Activated CD4-positive, alpha-beta T cell treated with anti-CD3 and anti-CD28 coated beads, Interleukin-2, amount 10 ng/mL, durations not matched to agents 7 days and 5 days (primary cell): Measurements from ENCODE around the gene TSPAN6. TPM values are rescaled to one million over a fixed set of nuclear protein-coding genes. Genes with fewer than 3 reads are reported as not detected.

Experiments
- CTCF ChIA-PET: fragments of 350-600 bp; sonication (Branson Sonifier 250); formaldehyde crosslinking; loops from one replicate; lab custom pipeline; 2021; ENCODE audit warnings: antibody characterized with exemption; lab: Charles Lee
- POLR2A ChIA-PET: fragments of 350-600 bp; sonication (Branson Sonifier 250); formaldehyde crosslinking; loops from one replicate; lab custom pipeline; 2021; ENCODE audit warnings: antibody characterized with exemption; lab: Charles Lee
- DNase-seq: peaks from one replicate; pipeline ENCODE4 v3.0.0-alpha.2; 2020
- H3K27ac Mint-ChIP-seq: one replicate; pipeline ENCODE4 v1.8.0; 2021; ENCODE audit warnings: mild to moderate bottlenecking, moderate library complexity, mixed read lengths
- H3K27me3 Mint-ChIP-seq: one replicate; pipeline ENCODE4 v1.8.0; 2021; ENCODE audit warnings: mixed read lengths
- H3K36me3 Mint-ChIP-seq: one replicate; pipeline ENCODE4 v1.8.0; 2021; ENCODE audit warnings: low read depth, mixed read lengths
- H3K4me1 Mint-ChIP-seq: one replicate; pipeline ENCODE4 v1.8.0; 2021; ENCODE audit warnings: mixed read lengths
- H3K4me3 Mint-ChIP-seq: one replicate; pipeline ENCODE4 v1.8.0; 2021; ENCODE audit warnings: mild to moderate bottlenecking, moderate library complexity, mixed read lengths
- H3K9me3 Mint-ChIP-seq: one replicate; pipeline ENCODE4 v1.8.0; 2021; ENCODE audit warnings: mixed read lengths
- total RNA-seq, 2 experiments: library from RNA; stranded (reverse); gene quantifications; one replicate each; pipeline ENCODE4 v1.2.3, GENCODE V29; 2021

Gene TSPAN6
- total RNA-seq, 2 experiments from 2014 or later, result not detected

GRCh38 chrX:100642290-100642689 is 5.7 kb upstream of the TSPAN6 start:
- CTCF ChIA-PET, result no interaction called here
- POLR2A ChIA-PET, result no interaction called here
- H3K27ac Mint-ChIP-seq, result no peak overlapping the region
- DNase-seq, result no peak
- no peak overlapping the region for H3K4me3 Mint-ChIP-seq
- H3K9me3 Mint-ChIP-seq, result no peaks in the 10 kb centered on the region
- H3K4me1 Mint-ChIP-seq, result no peaks in the 10 kb centered on the region
- peaks cover 14% of the 10 kb centered on the region for H3K27me3 Mint-ChIP-seq
- H3K36me3 Mint-ChIP-seq, result no peaks in the 10 kb centered on the region

DNA sequence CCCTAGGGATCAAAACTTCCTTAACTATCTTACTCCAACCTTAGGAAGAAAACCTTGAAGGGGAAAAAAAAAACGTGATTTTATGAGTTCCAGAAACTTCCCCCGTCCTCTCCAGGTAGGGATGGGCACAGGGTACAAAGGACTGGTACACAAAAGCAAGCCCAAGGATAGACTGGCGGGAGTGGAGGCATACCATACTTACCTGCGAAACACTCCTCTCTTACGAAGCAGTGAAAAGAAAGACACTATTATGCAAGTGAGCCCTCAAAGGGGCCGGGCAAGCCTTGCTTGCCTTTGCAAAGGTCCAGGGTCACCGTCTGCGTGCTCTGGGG is 651 bp downstream of the TSPAN6 start:
- H3K4me3 Mint-ChIP-seq, result peak overlapping the region; percentile 77
- no peak overlapping the region for H3K27ac Mint-ChIP-seq
- H3K27me3 Mint-ChIP-seq, result peaks cover 16% of the 10 kb centered on the region
- no peak for DNase-seq
- ChIA-PET CTCF (no interaction called here), POLR2A (no interaction called here)
- H3K9me3 Mint-ChIP-seq, result no peaks in the 10 kb centered on the region
- no peaks in the 10 kb centered on the region for H3K36me3 Mint-ChIP-seq
- H3K4me1 Mint-ChIP-seq, result peaks cover 7% of the 10 kb centered on the region

GRCh38 chrX:100635040-100635439 is 1.6 kb downstream of the TSPAN6 start:
- H3K27me3 Mint-ChIP-seq, result peaks cover 16% of the 10 kb centered on the region
- DNase-seq, result no peak
- ChIA-PET CTCF (no interaction called here), POLR2A (no interaction called here)
- H3K27ac Mint-ChIP-seq, result no peak overlapping the region
- no peaks in the 10 kb centered on the region for H3K36me3 Mint-ChIP-seq
- peaks cover 7% of the 10 kb centered on the region for H3K4me1 Mint-ChIP-seq
- H3K4me3 Mint-ChIP-seq, result no peak overlapping the region
- no peaks in the 10 kb centered on the region for H3K9me3 Mint-ChIP-seq

GRCh38 chrX:100625985-100626491 is 10.6 kb downstream of the TSPAN6 start:
- ChIA-PET CTCF (no interaction called here), POLR2A (no interaction called here)
- Mint-ChIP-seq H3K27ac (no peak overlapping the region), H3K9me3 (no peaks in the 10 kb centered on the region), H3K4me1 (peaks cover 9% of the 10 kb centered on the region), H3K36me3 (no peaks in the 10 kb centered on the region), H3K27me3 (peaks cover 3% of the 10 kb centered on the region), H3K4me3 (no peak overlapping the region)
- peak; percentile 14 for DNase-seq

DNA sequence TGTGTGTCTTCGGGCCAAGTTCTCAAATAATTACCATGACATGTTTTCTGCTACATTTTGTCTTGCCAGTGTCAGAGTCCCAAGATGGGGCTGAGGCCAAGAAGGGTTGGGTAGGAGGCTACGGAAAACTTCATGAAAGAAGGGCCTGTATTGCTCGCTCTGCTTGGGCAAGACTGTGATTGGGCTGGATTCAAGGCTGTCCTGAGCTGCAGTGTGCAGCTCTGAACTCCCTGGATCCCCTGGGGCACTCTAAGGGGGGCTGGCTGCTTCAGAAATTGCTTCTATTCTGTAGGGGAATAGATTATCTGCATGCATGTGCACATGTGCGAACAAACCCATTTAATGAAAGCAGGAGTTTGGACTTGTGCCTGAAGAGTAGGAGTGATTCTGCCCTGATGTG is 13.6 kb downstream of the TSPAN6 start:
- no peak for DNase-seq
- peaks cover 4% of the 10 kb centered on the region for H3K27me3 Mint-ChIP-seq
- H3K4me3 Mint-ChIP-seq, result no peak overlapping the region
- POLR2A ChIA-PET, result no interaction called here
- no peak overlapping the region for H3K27ac Mint-ChIP-seq
- no peaks in the 10 kb centered on the region for H3K36me3 Mint-ChIP-seq
- H3K4me1 Mint-ChIP-seq, result peaks cover 9% of the 10 kb centered on the region
- H3K9me3 Mint-ChIP-seq, result no peaks in the 10 kb centered on the region
- CTCF ChIA-PET, result no interaction called here

DNA sequence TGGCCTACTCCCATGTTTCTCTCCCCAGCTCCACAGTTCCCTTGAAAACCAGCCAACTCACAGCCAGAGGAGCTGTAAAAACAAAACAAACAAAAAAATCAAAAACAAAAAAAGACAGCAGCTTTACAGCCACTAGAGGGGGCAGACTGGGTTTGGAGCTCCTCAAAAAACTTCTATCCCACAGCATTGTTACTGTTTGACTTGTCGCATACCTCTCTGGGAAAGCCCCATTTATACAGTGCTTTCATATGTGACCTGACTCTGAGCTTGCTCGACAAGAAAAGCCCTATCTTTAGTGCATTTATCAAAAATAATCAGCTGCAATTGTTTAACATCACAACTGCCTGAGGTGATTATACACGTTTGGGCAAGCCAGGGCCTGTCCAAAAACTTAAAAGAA is 21.6 kb downstream of the TSPAN6 start:
- Mint-ChIP-seq H3K36me3 (no peaks in the 10 kb centered on the region), H3K9me3 (no peaks in the 10 kb centered on the region), H3K4me1 (no peaks in the 10 kb centered on the region), H3K27me3 (peaks cover 7% of the 10 kb centered on the region), H3K4me3 (no peak overlapping the region), H3K27ac (no peak overlapping the region)
- CTCF ChIA-PET, result interaction anchor here (0.6 kb wide), 1 partner anchor 788 kb away, joined by 3 read pairs; no protein-coding TSS in a partner anchor
- DNase-seq, result no peak
- POLR2A ChIA-PET, result no interaction called here

- POLR2A ChIA-PET, result no interaction called here
- no peak for DNase-seq
- no peaks in the 10 kb centered on the region for H3K36me3 Mint-ChIP-seq
- CTCF ChIA-PET, result no interaction called here
- no peak overlapping the region for H3K27ac Mint-ChIP-seq
- H3K27me3 Mint-ChIP-seq, result peaks cover 9% of the 10 kb centered on the region
- H3K4me3 Mint-ChIP-seq, result no peak overlapping the region
- no peaks in the 10 kb centered on the region for H3K4me1 Mint-ChIP-seq
- H3K9me3 Mint-ChIP-seq, result no peaks in the 10 kb centered on the region
These were observed 24.7 kb downstream of the TSPAN6 start for GRCh38 chrX:100611951-100612350.

DNA sequence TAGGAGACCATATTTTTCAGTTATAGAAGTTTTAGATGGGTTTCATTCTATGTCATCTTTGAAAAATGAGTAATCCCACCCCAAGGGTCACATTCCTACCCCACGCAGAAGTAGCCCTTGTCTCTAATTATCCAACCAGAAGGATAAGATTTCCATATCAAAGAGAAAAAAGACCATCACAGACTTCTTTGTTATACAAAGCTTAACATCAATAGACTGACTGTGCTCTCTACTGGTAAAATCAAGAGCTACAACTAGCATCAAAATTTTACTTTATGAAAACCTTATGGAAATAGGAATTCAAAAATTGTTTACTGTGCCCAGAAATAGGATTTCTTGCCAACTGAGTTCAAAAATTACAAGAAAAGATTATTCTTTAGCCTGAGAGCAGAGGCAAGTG is 27.0 kb downstream of the TSPAN6 start:
- Mint-ChIP-seq H3K27ac (no peak overlapping the region), H3K27me3 (peaks cover 9% of the 10 kb centered on the region), H3K4me1 (peaks cover 4% of the 10 kb centered on the region), H3K36me3 (no peaks in the 10 kb centered on the region), H3K4me3 (no peak overlapping the region), H3K9me3 (no peaks in the 10 kb centered on the region)
- ChIA-PET CTCF (no interaction called here), POLR2A (no interaction called here)
- DNase-seq, result no peak

- H3K36me3 Mint-ChIP-seq, result no peaks in the 10 kb centered on the region
- POLR2A ChIA-PET, result no interaction called here
- CTCF ChIA-PET, result no interaction called here
- H3K4me1 Mint-ChIP-seq, result peaks cover 4% of the 10 kb centered on the region
- no peak overlapping the region for H3K4me3 Mint-ChIP-seq
- peaks cover 2% of the 10 kb centered on the region for H3K27me3 Mint-ChIP-seq
- no peaks in the 10 kb centered on the region for H3K9me3 Mint-ChIP-seq
- H3K27ac Mint-ChIP-seq, result no peak overlapping the region
- DNase-seq, result no peak
These were observed 29.9 kb downstream of the TSPAN6 start for GRCh38 chrX:100606753-100607152.

DNA sequence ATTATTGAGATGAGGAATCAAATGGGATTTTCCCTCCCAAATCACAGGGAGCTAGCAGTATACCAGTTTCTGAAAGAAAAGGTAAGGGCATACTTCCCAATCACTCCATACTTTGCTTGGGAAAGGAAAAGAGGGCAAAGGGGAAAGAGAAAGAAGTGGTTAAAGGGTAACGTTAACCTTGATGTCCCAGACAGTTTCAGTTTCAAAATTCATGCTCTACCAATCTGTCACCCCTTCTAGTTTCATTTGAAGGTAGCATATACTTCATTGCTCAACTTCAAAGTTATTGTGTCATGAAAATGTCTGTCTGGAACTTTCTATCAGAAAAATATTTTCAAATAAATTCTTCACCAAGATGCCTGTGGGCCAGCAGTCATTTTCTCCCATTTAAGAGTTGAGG is 35.8 kb downstream of the TSPAN6 start:
- CTCF ChIA-PET, result no interaction called here
- Mint-ChIP-seq H3K27me3 (no peaks in the 10 kb centered on the region), H3K36me3 (no peaks in the 10 kb centered on the region), H3K27ac (no peak overlapping the region), H3K4me3 (no peak overlapping the region), H3K4me1 (no peaks in the 10 kb centered on the region), H3K9me3 (no peaks in the 10 kb centered on the region)
- POLR2A ChIA-PET, result no interaction called here
- DNase-seq, result no peak

GRCh38 chrX:100600340-100600739 is 36.3 kb downstream of the TSPAN6 start:
- Mint-ChIP-seq H3K36me3 (no peaks in the 10 kb centered on the region), H3K27me3 (no peaks in the 10 kb centered on the region), H3K27ac (no peak overlapping the region), H3K4me1 (no peaks in the 10 kb centered on the region), H3K9me3 (no peaks in the 10 kb centered on the region), H3K4me3 (no peak overlapping the region)
- DNase-seq, result no peak
- CTCF ChIA-PET, result interaction anchor here (0.8 kb wide), 1 partner anchor 321 kb away, joined by 3 read pairs; no protein-coding TSS in a partner anchor
- POLR2A ChIA-PET, result no interaction called here

DNA sequence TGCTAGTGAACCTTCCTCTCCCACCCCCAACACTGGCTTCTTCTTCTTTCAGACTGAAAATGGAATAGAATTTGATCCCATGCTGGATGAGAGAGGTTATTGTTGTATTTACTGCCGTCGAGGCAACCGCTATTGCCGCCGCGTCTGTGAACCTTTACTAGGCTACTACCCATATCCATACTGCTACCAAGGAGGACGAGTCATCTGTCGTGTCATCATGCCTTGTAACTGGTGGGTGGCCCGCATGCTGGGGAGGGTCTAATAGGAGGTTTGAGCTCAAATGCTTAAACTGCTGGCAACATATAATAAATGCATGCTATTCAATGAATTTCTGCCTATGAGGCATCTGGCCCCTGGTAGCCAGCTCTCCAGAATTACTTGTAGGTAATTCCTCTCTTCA is 37.1 kb downstream of the TSPAN6 start:
- H3K9me3 Mint-ChIP-seq, result no peaks in the 10 kb centered on the region
- H3K36me3 Mint-ChIP-seq, result no peaks in the 10 kb centered on the region
- no peaks in the 10 kb centered on the region for H3K27me3 Mint-ChIP-seq

DNA sequence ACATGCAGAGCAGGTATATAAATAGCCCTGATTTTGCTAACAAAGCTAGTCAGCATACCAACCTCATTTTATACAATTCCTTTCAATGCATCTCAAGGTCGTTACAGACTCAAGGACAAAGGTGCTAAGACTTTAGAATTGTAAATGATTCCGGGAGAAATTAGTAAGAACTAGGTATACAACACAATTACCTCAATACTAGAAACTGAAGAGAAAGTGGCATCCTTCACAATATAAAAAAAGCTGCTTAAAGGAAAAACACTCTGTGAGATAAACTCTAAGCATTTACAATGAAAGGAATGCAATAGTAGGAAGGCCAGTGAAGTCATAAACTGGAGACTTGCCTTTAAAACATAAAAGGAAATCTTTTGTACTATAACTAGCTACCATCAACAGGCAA is 40.0 kb downstream of the TSPAN6 start:
- no peaks in the 10 kb centered on the region for H3K9me3 Mint-ChIP-seq
- no peak overlapping the region for H3K27ac Mint-ChIP-seq
- no peak overlapping the region for H3K4me3 Mint-ChIP-seq
- DNase-seq, result no peak
- H3K4me1 Mint-ChIP-seq, result no peaks in the 10 kb centered on the region
- ChIA-PET CTCF (no interaction called here), POLR2A (no interaction called here)
- H3K27me3 Mint-ChIP-seq, result no peaks in the 10 kb centered on the region
- no peaks in the 10 kb centered on the region for H3K36me3 Mint-ChIP-seq

More for the DNA sequence above, 37.1 kb downstream of the TSPAN6 start:
- no peak overlapping the region for H3K27ac Mint-ChIP-seq
- no peak for DNase-seq
- CTCF ChIA-PET, result interaction anchor here (0.8 kb wide), 1 partner anchor 321 kb away, joined by 3 read pairs; no protein-coding TSS in a partner anchor
- H3K4me3 Mint-ChIP-seq, result no peak overlapping the region
- POLR2A ChIA-PET, result no interaction called here
- no peaks in the 10 kb centered on the region for H3K4me1 Mint-ChIP-seq

DNA sequence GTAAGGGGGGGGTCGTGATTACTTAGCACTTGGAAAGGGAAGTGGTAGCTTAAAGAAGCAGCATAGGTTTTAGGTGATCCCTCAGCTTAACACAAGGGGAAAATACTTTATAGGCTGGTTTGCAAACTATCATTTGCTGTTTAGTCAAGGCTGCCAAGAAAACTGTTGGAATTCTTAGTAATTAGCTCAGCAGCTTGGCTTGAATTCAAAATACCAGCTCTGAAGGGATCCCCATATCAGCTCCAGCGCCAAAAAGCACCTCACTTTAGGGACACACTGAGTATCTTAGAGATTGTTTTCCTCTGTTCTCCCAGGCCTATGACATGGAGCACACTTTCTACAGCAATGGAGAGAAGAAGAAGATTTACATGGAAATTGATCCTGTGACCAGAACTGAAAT is 43.0 kb downstream of the TSPAN6 start:
- POLR2A ChIA-PET, result no interaction called here
- Mint-ChIP-seq H3K4me3 (no peak overlapping the region), H3K27ac (no peak overlapping the region), H3K27me3 (no peaks in the 10 kb centered on the region), H3K9me3 (no peaks in the 10 kb centered on the region), H3K36me3 (no peaks in the 10 kb centered on the region), H3K4me1 (no peaks in the 10 kb centered on the region)
- DNase-seq, result no peak
- CTCF ChIA-PET, result interaction anchor here (0.6 kb wide), 1 partner anchor 759 kb away, joined by 4 read pairs; no protein-coding TSS in a partner anchor
